Astrocyte (in vitro differentiated cells and primary cell): ENCODE measurements around the gene MOSPD3. TPM values are rescaled to one million over a fixed set of nuclear protein-coding genes. Genes with fewer than 3 reads are reported as not detected.

Experiments used
- DNase-seq: peaks from one replicate; pipeline ENCODE4 v3.0.0-alpha.2; 2010; ENCODE audit warnings: low read depth
- FAIRE-seq: peaks from 2 replicates; lab custom pipeline; 2011; peaks lifted over from hg19 to GRCh38; lab: Jason Lieb, UNC
- H2AFZ ChIP-seq: 2 replicates; pipeline ENCODE4 v1.6.0; 2012; ENCODE audit warnings: low read depth, low read length, inconsistent platforms
- H3K27ac ChIP-seq: 2 replicates; pipeline ENCODE4 v1.5.1; 2011; ENCODE audit warnings: low read depth, low read length, inconsistent platforms
- H3K27me3 ChIP-seq: 2 replicates; pipeline ENCODE4 v1.6.0; 2011; ENCODE audit warnings: low read length, inconsistent platforms; ENCODE audit not compliant: insufficient read depth
- H3K36me3 ChIP-seq: 2 replicates; pipeline ENCODE4 v1.5.1; 2011; ENCODE audit warnings: low read length, inconsistent platforms; ENCODE audit not compliant: insufficient read depth
- H3K4me1 ChIP-seq: 2 replicates; pipeline ENCODE4 v1.5.1; 2011; ENCODE audit warnings: low read length, inconsistent platforms; ENCODE audit not compliant: insufficient read depth
- H3K4me2 ChIP-seq: 2 replicates; pipeline ENCODE4 v1.6.0; 2012; ENCODE audit warnings: low read length, inconsistent platforms
- H3K4me3 ChIP-seq: 2 replicates; pipeline ENCODE4 v1.5.1; 2011; ENCODE audit warnings: low read depth, mild to moderate bottlenecking, low read length, inconsistent platforms; ENCODE audit not compliant: insufficient read depth
- H3K79me2 ChIP-seq: 2 replicates; pipeline ENCODE4 v1.6.0; 2012; ENCODE audit warnings: mild to moderate bottlenecking, low read length, inconsistent platforms; ENCODE audit not compliant: insufficient read depth
- H3K9ac ChIP-seq: 2 replicates; pipeline ENCODE4 v1.6.0; 2012; ENCODE audit warnings: mild to moderate bottlenecking, low read length, inconsistent platforms
- H3K9me3 ChIP-seq: 2 replicates; pipeline ENCODE4 v1.5.1; 2012; ENCODE audit warnings: low read depth, mild to moderate bottlenecking, low read length, inconsistent platforms; ENCODE audit not compliant: insufficient read depth
- H4K20me1 ChIP-seq: 2 replicates; pipeline ENCODE4 v1.6.0; 2012; ENCODE audit warnings: low read length, inconsistent platforms; ENCODE audit not compliant: insufficient read depth
- H3K27ac Mint-ChIP-seq: one replicate; pipeline ENCODE4 v1.8.0; 2021; ENCODE audit warnings: mild to moderate bottlenecking, mixed read lengths; ENCODE audit not compliant: unreplicated experiment
- H3K27me3 Mint-ChIP-seq: one replicate; pipeline ENCODE4 v1.8.0; 2021; ENCODE audit warnings: low read depth, mixed read lengths; ENCODE audit not compliant: unreplicated experiment
- H3K36me3 Mint-ChIP-seq: one replicate; pipeline ENCODE4 v1.8.0; 2021; ENCODE audit warnings: low read depth, mixed read lengths; ENCODE audit not compliant: unreplicated experiment
- H3K4me1 Mint-ChIP-seq: one replicate; pipeline ENCODE4 v1.8.0; 2021; ENCODE audit warnings: low read depth, mixed read lengths; ENCODE audit not compliant: unreplicated experiment
- H3K4me3 Mint-ChIP-seq: one replicate; pipeline ENCODE4 v1.8.0; 2021; ENCODE audit warnings: mild to moderate bottlenecking, moderate library complexity, mixed read lengths; ENCODE audit not compliant: unreplicated experiment
- H3K9me3 Mint-ChIP-seq: one replicate; pipeline ENCODE4 v1.8.0; 2021; ENCODE audit warnings: mild to moderate bottlenecking, mixed read lengths; ENCODE audit not compliant: unreplicated experiment
- CTCF ChIP-seq: IDR thresholded peaks from 2 replicates; pipeline ENCODE4 v1.5.1; 2011; ENCODE audit warnings: low read depth, mild to moderate bottlenecking, inconsistent platforms, low read length, moderate library complexity; ENCODE audit not compliant: insufficient read depth
- EZH2 ChIP-seq: IDR thresholded peaks from 2 replicates; pipeline ENCODE4 v1.6.1; 2012; ENCODE audit warnings: mild to moderate bottlenecking, low read length, inconsistent platforms; ENCODE audit not compliant: insufficient read depth
- total RNA-seq: library from RNA; stranded (reverse); gene quantifications from 2 replicates; pipeline ENCODE4 v1.2.1, GENCODE V29; 2021

MOSPD3 gene
- total RNA-seq, 1 donor from 2014 or later, result 18.8 TPM

- H3K36me3 ChIP-seq, result peaks cover 4% of the 10 kb centered on the region
- Mint-ChIP-seq H3K9me3 (no peaks in the 10 kb centered on the region), H3K4me1 (peaks cover 4% of the 10 kb centered on the region), H3K4me3 (peak overlapping the region; percentile 86), H3K27ac (no peak overlapping the region), H3K36me3 (peaks cover 6% of the 10 kb centered on the region), H3K27me3 (peaks cover 7% of the 10 kb centered on the region)
- no peaks in the 10 kb centered on the region for H3K9me3 ChIP-seq
- no peaks in the 10 kb centered on the region for H3K27me3 ChIP-seq
- H4K20me1 ChIP-seq, result peaks cover 9% of the 10 kb centered on the region
- FAIRE-seq (no peak), DNase-seq (no peak)
- peak overlapping the region; percentile 15 for H3K4me2 ChIP-seq
- H2AFZ ChIP-seq, result no peak overlapping the region
- peaks cover 6% of the 10 kb centered on the region for H3K79me2 ChIP-seq
- H3K27ac ChIP-seq, result no peak overlapping the region
- no peak overlapping the region for H3K9ac ChIP-seq
- TF ChIP-seq CTCF (no peak), EZH2 (no peak)
- no peak overlapping the region for H3K4me3 ChIP-seq
- H3K4me1 ChIP-seq, result peaks cover 36% of the 10 kb centered on the region
These were observed 6.0 kb upstream of the MOSPD3 start for GRCh38 chr7:100606313-100606712.

GRCh38 chr7:100607111-100607510 lies 5.2 kb upstream of the MOSPD3 start:
- H3K9ac ChIP-seq, result no peak overlapping the region
- TF ChIP-seq CTCF (no peak), EZH2 (no peak)
- DNase-seq (no peak), FAIRE-seq (no peak)
- H3K27me3 ChIP-seq, result no peaks in the 10 kb centered on the region
- no peaks in the 10 kb centered on the region for H3K9me3 ChIP-seq
- no peak overlapping the region for H3K4me3 ChIP-seq
- Mint-ChIP-seq H3K27ac (no peak overlapping the region), H3K36me3 (peaks cover 6% of the 10 kb centered on the region), H3K4me3 (peak overlapping the region; percentile 57), H3K4me1 (peaks cover 4% of the 10 kb centered on the region), H3K27me3 (peaks cover 5% of the 10 kb centered on the region), H3K9me3 (no peaks in the 10 kb centered on the region)
- peaks cover 33% of the 10 kb centered on the region for H3K4me1 ChIP-seq
- peaks cover 9% of the 10 kb centered on the region for H4K20me1 ChIP-seq
- H3K36me3 ChIP-seq, result peaks cover 4% of the 10 kb centered on the region
- no peak overlapping the region for H3K4me2 ChIP-seq
- no peak overlapping the region for H2AFZ ChIP-seq
- peaks cover 6% of the 10 kb centered on the region for H3K79me2 ChIP-seq
- H3K27ac ChIP-seq, result no peak overlapping the region

GRCh38 chr7:100609958-100610357 lies 2.4 kb upstream of the MOSPD3 start:
- H3K9me3 Mint-ChIP-seq, result no peaks in the 10 kb centered on the region
- TF ChIP-seq CTCF, result no peak
- TF ChIP-seq EZH2, result no peak
- peaks cover 14% of the 10 kb centered on the region for H4K20me1 ChIP-seq
- no peak overlapping the region for H2AFZ ChIP-seq
- DNase-seq, result no peak
- peaks cover 4% of the 10 kb centered on the region for H3K36me3 ChIP-seq
- no peak overlapping the region for H3K9ac ChIP-seq
- FAIRE-seq, result no peak
- H3K4me3 Mint-ChIP-seq, result no peak overlapping the region
- peaks cover 5% of the 10 kb centered on the region for H3K79me2 ChIP-seq
- H3K27ac Mint-ChIP-seq, result no peak overlapping the region
- H3K36me3 Mint-ChIP-seq, result peaks cover 6% of the 10 kb centered on the region
- no peak overlapping the region for H3K4me3 ChIP-seq
- H3K27me3 Mint-ChIP-seq, result peaks cover 5% of the 10 kb centered on the region
- no peak overlapping the region for H3K27ac ChIP-seq
- H3K27me3 ChIP-seq, result no peaks in the 10 kb centered on the region
- no peaks in the 10 kb centered on the region for H3K9me3 ChIP-seq
- H3K4me1 ChIP-seq, result peaks cover 23% of the 10 kb centered on the region
- H3K4me1 Mint-ChIP-seq, result no peaks in the 10 kb centered on the region
- H3K4me2 ChIP-seq, result no peak overlapping the region
